GM23338 (cell line): ENCODE measurements around the gene KIF15. TPM values are rescaled to one million over a fixed set of nuclear protein-coding genes. Genes with fewer than 3 reads are reported as not detected.

Experiments
- ATAC-seq: fragments of 200-7000 bp; cut with Tn5 transposase; 3 replicates; pipeline ENCODE4 v1.9.1; 2020
- DNase-seq: peaks from one replicate; pipeline ENCODE4 v3.0.0-alpha.2; 2015; ENCODE audit warnings: low spot score
- H2AFZ ChIP-seq: fragments of 200-600 bp; sonication (generic); 2 replicates; pipeline ENCODE4 v1.8.0; 2016; ENCODE audit warnings: antibody characterized with exemption, mild to moderate bottlenecking, moderate library complexity
- H3F3A ChIP-seq: fragments of 200-600 bp; sonication (generic); replicated peaks from 2 replicates; pipeline ENCODE4 v1.8.0; 2017; ENCODE audit warnings: antibody characterized with exemption, mixed run types, low read depth
- H3K27ac ChIP-seq: fragments of 200-600 bp; sonication (generic); 2 replicates; pipeline ENCODE4 v1.6.1; 2016; ENCODE audit warnings: low read depth
- H3K27me3 ChIP-seq: fragments of 200-600 bp; sonication (generic); 2 replicates; pipeline ENCODE4 v1.8.0; 2016; ENCODE audit warnings: mild to moderate bottlenecking, mixed run types, moderate library complexity; ENCODE audit not compliant: insufficient read depth
- H3K36me3 ChIP-seq: fragments of 200-600 bp; sonication (generic); 2 replicates; pipeline ENCODE4 v1.8.0; 2016; ENCODE audit warnings: mild to moderate bottlenecking; ENCODE audit not compliant: insufficient read depth
- H3K4me1 ChIP-seq: fragments of 200-600 bp; sonication (generic); 2 replicates; pipeline ENCODE4 v1.8.0; 2016; ENCODE audit warnings: mild to moderate bottlenecking, moderate library complexity; ENCODE audit not compliant: insufficient read depth
- H3K4me2 ChIP-seq: fragments of 200-600 bp; sonication (generic); 2 replicates; pipeline ENCODE4 v1.7.1; 2017; ENCODE audit warnings: mixed run types
- H3K4me3 ChIP-seq: fragments of 200-600 bp; sonication (generic); 2 replicates; pipeline ENCODE4 v1.6.1; 2016; ENCODE audit warnings: mixed run types
- H3K79me2 ChIP-seq: fragments of 200-600 bp; sonication (generic); replicated peaks from 2 replicates; pipeline ENCODE4 v1.8.0; 2017; ENCODE audit warnings: mild to moderate bottlenecking; ENCODE audit not compliant: insufficient read depth
- H3K9me2 ChIP-seq: fragments of 200-600 bp; sonication (generic); 2 replicates; pipeline ENCODE4 v1.8.0; 2017; ENCODE audit not compliant: insufficient read depth
- H4K20me1 ChIP-seq: fragments of 200-600 bp; sonication (generic); replicated peaks from 2 replicates; pipeline ENCODE4 v1.8.0; 2017; ENCODE audit warnings: mild to moderate bottlenecking; ENCODE audit not compliant: insufficient read depth
- H3K27ac Mint-ChIP-seq: 2 replicates; pipeline ENCODE4 v1.8.0; 2020; ENCODE audit warnings: inconsistent platforms, mild to moderate bottlenecking, moderate library complexity, mixed read lengths
- H3K27me3 Mint-ChIP-seq: 3 replicates; pipeline ENCODE4 v1.8.0; 2022; ENCODE audit warnings: low read depth, mild to moderate bottlenecking, moderate library complexity, mixed read lengths, inconsistent platforms; ENCODE audit not compliant: insufficient read depth, poor library complexity
- H3K36me3 Mint-ChIP-seq: 3 replicates; pipeline ENCODE4 v1.8.0; 2021; ENCODE audit warnings: low read depth, mild to moderate bottlenecking, inconsistent platforms, moderate library complexity, mixed read lengths
- H3K4me1 Mint-ChIP-seq: 3 replicates; pipeline ENCODE4 v1.8.0; 2020; ENCODE audit warnings: mild to moderate bottlenecking, inconsistent platforms, mixed read lengths
- H3K4me3 Mint-ChIP-seq: 3 replicates; pipeline ENCODE4 v1.8.0; 2021; ENCODE audit warnings: moderate library complexity, mild to moderate bottlenecking, inconsistent platforms, mixed read lengths
- H3K9me3 Mint-ChIP-seq: 3 replicates; pipeline ENCODE4 v1.8.0; 2020; ENCODE audit warnings: moderate library complexity, mild to moderate bottlenecking, inconsistent platforms, mixed read lengths
- CREB1 ChIP-seq: fragments of 250-450 bp; sonication (Bioruptor Pico); IDR thresholded peaks from 2 replicates; pipeline ENCODE4 v1.5.0; 2020; ENCODE audit warnings: low read depth, mild to moderate bottlenecking, moderate library complexity
- CTCF ChIP-seq, 2 experiments: fragments of 200-600 bp in 1 of 2; sonication (generic) in 1 of 2; conservative IDR thresholded peaks; 2 replicates each; pipeline versions ENCODE4 v1.5.1 to v1.6.1; 2016 to 2017; ENCODE audit warnings: antibody characterized with exemption in 2 of 2, low read depth in 2 of 2, mild to moderate bottlenecking in 2 of 2, moderate library complexity in 1 of 2
- ETS1 ChIP-seq: IDR thresholded peaks from 2 replicates; pipeline ENCODE4 v1.6.1; 2016; ENCODE audit warnings: antibody characterized with exemption
- EZH2 ChIP-seq: fragments of 200-600 bp; sonication (generic); IDR thresholded peaks from one replicate; pipeline ENCODE4 v1.8.0; 2017; ENCODE audit warnings: antibody characterized with exemption, mild to moderate bottlenecking, low read depth; ENCODE audit not compliant: unreplicated experiment
- EZH2phosphoT487 ChIP-seq: fragments of 200-600 bp; sonication (generic); IDR thresholded peaks from one replicate; pipeline ENCODE4 v1.8.1; 2018; ENCODE audit warnings: antibody characterized with exemption; ENCODE audit not compliant: unreplicated experiment
- JUNB ChIP-seq: IDR thresholded peaks from one replicate; pipeline ENCODE4 v1.6.1; 2016; ENCODE audit warnings: antibody characterized with exemption; ENCODE audit not compliant: unreplicated experiment
- NANOG ChIP-seq: IDR thresholded peaks from 2 replicates; pipeline ENCODE4 v1.6.1; 2016; ENCODE audit warnings: antibody characterized with exemption, borderline replicate concordance
- POLR2AphosphoS5 ChIP-seq: IDR thresholded peaks from 2 replicates; pipeline ENCODE4 v1.6.1; 2016; ENCODE audit warnings: antibody characterized with exemption, low read depth
- REST ChIP-seq: IDR thresholded peaks from one replicate; pipeline ENCODE4 v1.6.1; 2018; ENCODE audit warnings: antibody characterized with exemption; ENCODE audit not compliant: unreplicated experiment
- STAT1 ChIP-seq: IDR thresholded peaks from one replicate; pipeline ENCODE4 v1.6.1; 2016; ENCODE audit warnings: antibody characterized with exemption; ENCODE audit not compliant: unreplicated experiment
- ZNF114 ChIP-seq: fragments of 250-450 bp; sonication (Bioruptor Pico); IDR thresholded peaks from 2 replicates; pipeline ENCODE4 v1.5.0; 2020; ENCODE audit warnings: mild to moderate bottlenecking, moderate library complexity
- ZNF331 ChIP-seq: fragments of 250-450 bp; sonication (Bioruptor Pico); IDR thresholded peaks from 2 replicates; pipeline ENCODE4 v1.5.0; 2020; ENCODE audit warnings: low read depth, mild to moderate bottlenecking, moderate library complexity
- ZNF462 ChIP-seq: fragments of 250-450 bp; sonication (Bioruptor Pico); IDR thresholded peaks from 2 replicates; pipeline ENCODE4 v1.5.0; 2020; ENCODE audit warnings: mild to moderate bottlenecking, moderate library complexity
- polyA plus RNA-seq: library from polyadenylated mRNA; unstranded; fragments of >200 nt; fragmentation: Nextera tagmentation; extraction: Ambion mirVana; gene quantifications from 2 replicates; pipeline ENCODE4 v1.2.1, GENCODE V29; 2016
- total RNA-seq: library from RNA; depleted of rRNA; stranded (reverse); fragments of >200 nt; shearing (Covaris generic); gene quantifications from 2 replicates; pipeline ENCODE4 v1.2.3, GENCODE V29; 2014

KIF15 gene
- total and polyA plus RNA-seq, 2 experiments from 2014 or later = 21.2 to 25.8 TPM

GRCh38 chr3:44845528-44846520 lies 84.2 kb downstream of the KIF15 start:
- Histone ChIP-seq H3K9me2 (no peaks in the 10 kb centered on the region), H3K27ac (no peak overlapping the region), H3K36me3 (peaks cover 34% of the 10 kb centered on the region), H3K4me3 (no peak overlapping the region), H3K4me1 (no peaks in the 10 kb centered on the region), H3K4me2 (no peak overlapping the region), H3K27me3 (no peaks in the 10 kb centered on the region), H4K20me1 (no peaks in the 10 kb centered on the region; the same call in 1 of the 2 replicates), H3F3A (no peaks in the 10 kb centered on the region), H3K79me2 (no peaks in the 10 kb centered on the region), H2AFZ (no peak overlapping the region)
- TF ChIP-seq ZNF462 (no peak), REST (no peak), ETS1 (no peak), JUNB (no peak), EZH2phosphoT487 (no peak), CREB1 (CRISPR knock-in tag) (no peak), ZNF331 (no peak), POLR2AphosphoS5 (no peak), EZH2 (no peak), CTCF (conservative IDR thresholded peaks at IDR 0.05; ENCODE audit: low read depth in 2 of 2) (no peak), ZNF114 (CRISPR knock-in tag) (no peak), STAT1 (no peak), NANOG (no peak)
- no peak for DNase-seq
- no peak overlapping the region for H3K4me3 Mint-ChIP-seq
- no peaks in the 10 kb centered on the region for H3K4me1 Mint-ChIP-seq
- H3K9me3 Mint-ChIP-seq = no peaks in the 10 kb centered on the region
- no peaks in the 10 kb centered on the region for H3K27me3 Mint-ChIP-seq
- no peak for ATAC-seq
- H3K27ac Mint-ChIP-seq = no peak overlapping the region
- peaks cover 46% of the 10 kb centered on the region for H3K36me3 Mint-ChIP-seq
